DMS79 (cell line): ENCODE results near the gene ARHGEF1.
"Not testable (repeated sequence)": the region's sequence is repeated elsewhere in the genome, so short reads cannot be mapped to it uniquely, and the experiment has no call there.

Source experiments
- DNase-seq: peaks from one replicate; lab custom pipeline; 2025; lab: John Stamatoyannopoulos, UW

The ARHGEF1 gene

GRCh38 chr19:41863209-41863931 is 19.6 kb upstream of the ARHGEF1 start:
- no peak for DNase-seq

- no peak for DNase-seq
Measured at GRCh38 chr19:41864374-41864773, 18.6 kb upstream of the ARHGEF1 start.

GRCh38 chr19:41866284-41866683 is 16.7 kb upstream of the ARHGEF1 start:
- no peak for DNase-seq

GRCh38 chr19:41868120-41868988 is 14.6 kb upstream of the ARHGEF1 start:
- DNase-seq = peak; percentile 95

- DNase-seq = no peak
Measured at GRCh38 chr19:41868989-41869300, 14.0 kb upstream of the ARHGEF1 start.

GRCh38 chr19:41869374-41869955 is 13.5 kb upstream of the ARHGEF1 start:
- peak; percentile 53 for DNase-seq

- DNase-seq = peak; percentile 18
Measured at GRCh38 chr19:41870401-41870873, 12.5 kb upstream of the ARHGEF1 start.

- DNase-seq = no peak
Measured at GRCh38 chr19:41871573-41872383, 11.2 kb upstream of the ARHGEF1 start.

GRCh38 chr19:41872384-41872774 is 10.6 kb upstream of the ARHGEF1 start:
- DNase-seq = no peak

GRCh38 chr19:41872775-41873647 is 10.0 kb upstream of the ARHGEF1 start:
- DNase-seq = no peak

- not testable (repeated sequence) for DNase-seq
Measured at GRCh38 chr19:41875973-41876372, 7.0 kb upstream of the ARHGEF1 start.

GRCh38 chr19:41876847-41877832 is 5.8 kb upstream of the ARHGEF1 start, which contains the start of gene CD79A:
TSS of gene CD79A (plus strand) at chr19:41877279. CDS start at chr19:41877305, 26 bp downstream.
- no peak for DNase-seq

- DNase-seq = no peak
Measured at GRCh38 chr19:41877916-41878905, 4.8 kb upstream of the ARHGEF1 start.

- no peak for DNase-seq
Measured at GRCh38 chr19:41879080-41879479, 3.9 kb upstream of the ARHGEF1 start.

GRCh38 chr19:41879670-41880328 is 3.2 kb upstream of the ARHGEF1 start:
- DNase-seq = no peak

- no peak for DNase-seq
Measured at GRCh38 chr19:41880329-41880708, 2.7 kb upstream of the ARHGEF1 start.

- DNase-seq = no peak
Measured at GRCh38 chr19:41883463-41883820, 458 bp downstream of the ARHGEF1 start.
